HG03442 (cell line): Measurements from ENCODE around the gene LARP4.
A peak's percentile ranks its signal among the peaks of the same experiment; 100 is the strongest.
"Not testable (repeated sequence)": the region's sequence is repeated elsewhere in the genome, so short reads cannot be mapped to it uniquely, and the experiment has no call there.

Source experiments
- ATAC-seq: cut with Tn5 transposase; IDR thresholded peaks from one replicate; pipeline ENCODE4 v1.9.1; 2021; ENCODE audit warnings: mild to moderate bottlenecking, moderate library complexity; ENCODE audit not compliant: unreplicated experiment

LARP4 gene

DNA sequence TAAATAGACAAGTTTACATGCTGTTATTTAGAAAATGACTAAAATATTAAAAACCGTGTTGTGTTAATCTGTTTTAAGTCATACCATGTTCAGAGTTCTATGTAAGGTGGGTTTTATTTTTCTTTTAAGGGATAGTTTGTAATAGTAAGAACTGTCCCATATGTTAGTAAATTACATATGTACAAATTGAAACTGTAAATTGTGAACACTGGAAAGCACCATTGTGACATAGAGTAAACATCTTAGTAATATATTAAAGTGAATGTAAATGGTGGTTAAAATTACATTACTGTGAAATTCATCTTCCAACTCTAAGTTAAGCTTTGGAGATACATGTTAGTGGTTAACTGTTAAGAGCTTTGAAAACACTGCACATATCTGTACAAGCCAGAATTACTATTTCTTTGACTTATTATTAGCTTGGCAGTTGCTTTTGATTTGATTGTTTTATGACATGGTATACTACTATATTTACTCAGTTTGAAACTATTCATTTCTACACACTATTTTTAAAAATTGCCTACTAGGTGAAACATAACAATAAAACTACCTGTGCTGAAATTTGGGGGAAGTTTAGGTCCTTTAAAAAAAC is 76.7 kb downstream of the LARP4 start:
- no peak for ATAC-seq

DNA sequence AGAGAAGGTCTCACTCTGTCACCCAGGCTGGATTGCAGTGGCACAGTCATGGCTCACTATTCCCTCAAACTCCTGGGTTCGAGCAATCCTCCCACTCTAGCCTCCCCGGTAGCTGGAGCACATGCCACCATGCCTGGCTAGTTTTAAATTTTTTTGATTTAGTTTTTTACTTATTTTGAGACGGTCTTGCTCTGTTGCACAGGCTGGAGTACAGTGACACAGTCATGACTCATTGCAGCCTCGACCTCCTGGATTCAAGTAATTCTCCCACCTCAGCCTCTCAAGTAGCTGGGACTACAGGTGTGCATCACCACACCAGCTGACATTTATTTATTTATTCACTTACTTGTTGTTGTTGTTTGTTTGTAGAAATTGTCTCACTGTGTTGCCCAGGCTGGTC is 81.9 kb downstream of the LARP4 start:
- ATAC-seq, result no peak

DNA sequence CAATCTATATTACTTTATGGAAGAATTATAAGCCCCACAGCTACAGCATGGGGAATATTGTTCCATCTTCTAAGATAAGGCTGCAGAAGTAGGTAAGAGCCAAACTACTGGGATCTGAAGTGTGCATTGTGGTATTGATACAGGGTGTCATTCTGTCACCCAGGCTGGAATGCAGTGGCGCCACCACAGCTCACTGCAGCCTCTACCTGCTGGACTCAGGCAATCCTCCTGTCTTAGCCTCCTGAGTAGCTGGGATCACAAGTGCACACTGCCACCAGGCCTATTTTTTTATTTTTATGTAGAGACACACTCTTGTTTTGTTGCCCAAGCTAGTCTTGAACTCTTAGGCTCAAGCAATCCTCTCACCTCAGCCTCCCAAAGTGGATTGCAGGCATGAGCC is 82.8 kb downstream of the LARP4 start:
- no peak for ATAC-seq

DNA sequence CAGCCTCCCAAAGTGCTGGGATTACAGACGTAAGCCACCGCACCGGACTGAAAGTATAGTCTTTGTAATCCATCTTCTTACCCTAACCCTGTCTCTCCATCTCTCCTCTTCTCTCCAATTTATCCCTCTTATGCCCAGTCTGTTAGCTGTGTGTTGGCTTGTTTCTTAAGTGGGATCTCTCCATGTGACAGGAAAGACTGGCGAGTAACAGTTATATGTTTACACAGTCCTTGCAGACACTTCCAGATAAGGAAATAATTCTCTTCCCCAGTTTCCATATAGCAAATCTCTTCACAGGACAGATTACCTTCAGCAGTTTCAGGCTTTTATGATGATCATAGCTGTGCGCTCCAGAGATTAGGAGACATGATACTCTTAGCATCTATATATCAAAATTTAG is 88.1 kb downstream of the LARP4 start:
- no peak for ATAC-seq

DNA sequence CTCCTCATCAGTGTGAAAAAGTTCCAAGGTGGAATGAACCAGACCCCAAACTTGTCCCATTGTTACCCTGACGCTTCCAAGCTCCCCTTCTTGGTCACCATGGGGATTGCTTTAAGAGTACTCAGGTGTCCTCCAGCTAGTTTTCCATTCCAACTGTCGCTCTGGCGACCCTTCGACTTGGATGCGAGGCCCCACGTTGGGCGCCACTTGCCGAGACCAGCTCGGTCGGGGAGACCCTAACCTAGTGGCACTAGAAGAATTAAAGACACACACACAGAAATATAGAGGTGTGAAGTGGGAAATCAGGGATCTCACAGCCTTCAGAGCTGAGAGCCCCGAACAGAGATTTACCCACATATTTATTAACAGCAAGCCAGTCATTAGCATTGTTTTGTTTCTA is 97.4 kb downstream of the LARP4 start:
- not testable (repeated sequence) for ATAC-seq

DNA sequence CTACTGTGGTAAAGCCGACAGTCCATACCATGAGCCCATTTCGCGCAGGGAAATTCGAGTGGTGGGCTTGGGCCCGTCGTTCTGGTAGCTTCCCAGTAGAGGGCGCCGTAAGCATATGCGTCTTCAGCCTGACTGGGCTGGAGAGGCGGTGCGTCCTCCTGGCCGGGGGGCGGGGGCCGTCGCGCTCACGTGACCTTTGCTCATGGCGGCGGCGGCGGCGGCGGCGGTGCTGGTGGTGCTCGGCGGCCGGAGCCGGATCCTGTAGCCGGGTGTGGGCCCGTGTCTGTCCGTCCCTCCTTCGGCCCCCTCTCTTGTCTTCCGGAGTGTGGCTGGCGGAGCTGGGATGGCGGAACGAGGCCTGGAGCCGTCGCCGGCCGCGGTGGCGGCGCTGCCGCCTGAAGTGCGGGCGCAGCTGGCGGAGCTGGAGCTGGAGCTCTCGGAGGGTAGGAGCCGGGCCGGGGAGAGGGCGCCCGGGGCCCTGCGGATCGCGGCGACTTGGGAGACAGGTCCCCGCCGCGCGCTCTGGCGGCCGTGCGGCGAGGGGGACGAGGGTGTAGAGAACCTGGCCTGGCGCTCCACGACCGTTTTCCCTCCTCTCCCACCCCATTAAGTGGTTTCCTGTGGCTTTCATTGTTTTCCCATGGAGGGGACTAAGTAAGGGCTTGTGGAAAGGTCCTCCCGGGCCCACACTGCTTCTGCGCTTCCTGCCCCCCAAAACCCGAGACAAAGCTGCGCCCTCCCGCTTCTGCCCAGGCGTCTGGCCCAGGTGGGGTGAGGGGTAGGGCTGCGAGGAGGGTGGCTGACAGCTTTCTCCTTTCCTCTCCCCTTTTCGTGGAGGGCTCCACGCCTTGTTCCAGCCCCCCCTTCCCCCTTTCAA is 104.4 kb downstream of the LARP4 start, which contains the start of gene DIP2B:
Gene DIP2B, plus strand, starts transcription at position 188 of the 877 bp plus-strand sequence. Its CDS starts 156 bp downstream, at position 344.
- ATAC-seq, result peak; percentile 79

DNA sequence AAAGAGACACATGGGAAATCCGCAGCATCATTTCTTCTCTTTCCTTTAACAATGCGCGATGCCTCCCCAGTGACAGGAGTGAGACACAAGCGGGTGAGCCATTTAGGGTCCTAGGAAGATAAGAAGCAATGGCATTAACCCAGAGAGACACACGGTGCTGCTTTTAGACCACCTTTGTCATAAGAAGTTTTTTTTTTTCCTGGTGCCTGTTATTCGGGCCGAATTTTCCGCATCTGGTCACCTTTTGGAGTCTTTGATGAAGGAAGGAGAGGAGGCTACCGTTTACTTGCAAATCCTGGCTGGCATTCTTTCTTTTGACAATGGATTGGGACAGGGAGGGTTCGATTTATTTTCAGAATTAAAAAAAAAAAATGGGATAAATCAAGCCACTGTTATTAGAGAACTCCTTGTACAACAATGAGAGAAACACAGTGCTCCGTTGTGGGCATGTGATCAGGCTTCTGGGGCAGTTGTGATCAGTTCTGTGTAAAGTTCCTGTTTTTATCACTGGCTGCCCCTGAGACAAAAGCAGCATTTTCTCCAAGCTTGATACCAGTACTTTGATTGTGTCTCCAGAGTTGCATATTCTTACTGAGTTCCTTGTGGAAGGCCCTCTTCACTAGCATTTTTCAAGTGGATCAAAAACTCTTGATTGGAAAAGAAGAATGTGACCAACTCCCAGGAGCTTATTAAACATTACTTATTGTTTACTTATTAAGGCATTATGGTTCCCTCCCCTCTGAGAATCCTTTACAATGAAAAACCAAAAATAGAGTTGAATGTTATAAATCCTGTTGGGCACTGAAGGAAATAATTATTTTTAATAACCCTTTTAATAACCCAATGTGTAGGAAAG is 105.2 kb downstream of the LARP4 start:
- ATAC-seq, result no peak

DNA sequence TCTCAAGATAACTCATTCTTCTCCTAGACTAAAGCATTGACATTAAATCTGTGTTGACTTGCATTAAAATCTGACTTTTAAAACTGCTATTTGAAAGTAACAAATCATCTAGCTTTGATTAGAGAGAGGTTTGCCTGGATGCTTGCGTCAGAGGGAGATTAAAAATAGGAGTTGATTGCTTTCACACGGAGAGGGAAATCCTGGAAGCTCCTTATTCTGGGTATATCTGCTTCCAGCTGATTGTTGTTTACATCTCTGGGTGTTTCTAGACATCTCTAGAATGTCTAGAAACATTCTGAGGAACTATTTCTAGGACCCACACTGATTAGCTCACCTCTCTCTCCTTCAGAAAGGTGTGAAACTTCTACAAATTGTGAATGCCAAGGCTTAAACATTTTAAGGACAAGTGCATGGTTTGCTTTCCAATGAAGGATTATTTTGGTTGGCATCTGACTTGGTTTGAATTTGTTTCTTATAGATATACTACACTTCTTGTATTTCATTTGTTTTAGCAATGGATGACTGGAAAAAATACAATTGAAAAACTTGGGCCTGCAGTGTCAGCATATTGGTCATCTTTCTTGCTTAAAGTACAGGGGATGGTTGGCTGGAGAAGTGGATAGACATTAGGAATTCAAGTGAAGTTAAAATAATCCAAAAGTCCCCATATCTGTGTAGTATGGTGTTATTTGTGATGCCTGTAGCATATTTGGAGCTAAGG is 106.2 kb downstream of the LARP4 start:
- ATAC-seq, result no peak

DNA sequence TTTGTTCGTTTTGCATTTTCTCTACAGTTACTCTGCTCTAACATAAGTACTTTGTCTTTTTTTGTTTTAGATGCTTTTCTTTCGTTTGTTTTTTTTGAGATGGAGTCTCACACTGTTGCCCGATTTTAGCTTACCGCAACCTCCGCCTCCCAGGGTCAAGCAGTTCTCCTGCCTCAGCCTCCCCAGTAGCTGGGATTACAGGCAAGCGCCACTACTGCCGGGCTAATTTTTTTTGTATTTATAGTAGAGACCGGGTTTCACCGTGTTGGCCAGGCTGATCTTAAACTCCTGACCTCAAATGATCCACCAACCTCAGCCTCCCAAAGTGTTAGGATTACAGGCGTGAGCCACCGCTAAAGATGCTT is 106.8 kb downstream of the LARP4 start:
- ATAC-seq, result no peak

DNA sequence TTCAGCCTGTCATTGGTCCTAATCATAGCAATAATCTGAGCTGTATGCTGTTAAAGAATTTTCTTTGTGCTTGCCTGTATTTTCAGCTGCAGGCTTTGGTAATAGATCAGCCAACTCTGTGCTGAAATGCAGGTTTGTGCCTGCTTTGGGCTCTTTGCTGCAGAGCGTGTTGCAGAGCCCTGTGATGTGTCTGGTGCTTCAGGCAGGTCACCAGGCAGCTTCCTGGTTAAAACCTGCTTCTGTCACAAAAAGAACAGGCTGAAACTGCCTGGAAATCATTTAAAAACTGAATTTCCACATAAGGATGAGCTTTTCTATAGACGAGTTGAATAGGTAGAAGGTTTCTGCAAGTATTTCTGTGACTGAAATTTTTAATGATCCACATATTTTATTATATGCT is 107.2 kb downstream of the LARP4 start:
- no peak for ATAC-seq

DNA sequence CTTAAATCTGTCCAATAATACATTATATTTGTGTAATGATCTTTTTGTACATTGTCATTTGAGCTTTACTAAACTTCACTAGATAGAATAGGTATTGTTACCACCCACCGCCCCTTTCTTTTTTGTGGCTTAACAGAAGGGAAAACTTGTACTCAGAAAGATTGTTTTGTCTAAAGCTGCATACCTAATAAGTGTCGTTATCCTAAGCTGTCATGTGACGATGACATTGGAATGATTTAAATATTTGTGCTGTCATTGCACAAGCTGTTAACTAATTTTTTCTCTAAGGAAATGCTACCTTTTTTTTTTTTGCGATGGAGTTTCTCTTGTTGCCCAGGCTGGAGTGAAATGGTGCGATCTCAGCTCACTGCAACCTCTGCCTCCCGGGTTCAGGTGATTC is 107.7 kb downstream of the LARP4 start:
- no peak for ATAC-seq

DNA sequence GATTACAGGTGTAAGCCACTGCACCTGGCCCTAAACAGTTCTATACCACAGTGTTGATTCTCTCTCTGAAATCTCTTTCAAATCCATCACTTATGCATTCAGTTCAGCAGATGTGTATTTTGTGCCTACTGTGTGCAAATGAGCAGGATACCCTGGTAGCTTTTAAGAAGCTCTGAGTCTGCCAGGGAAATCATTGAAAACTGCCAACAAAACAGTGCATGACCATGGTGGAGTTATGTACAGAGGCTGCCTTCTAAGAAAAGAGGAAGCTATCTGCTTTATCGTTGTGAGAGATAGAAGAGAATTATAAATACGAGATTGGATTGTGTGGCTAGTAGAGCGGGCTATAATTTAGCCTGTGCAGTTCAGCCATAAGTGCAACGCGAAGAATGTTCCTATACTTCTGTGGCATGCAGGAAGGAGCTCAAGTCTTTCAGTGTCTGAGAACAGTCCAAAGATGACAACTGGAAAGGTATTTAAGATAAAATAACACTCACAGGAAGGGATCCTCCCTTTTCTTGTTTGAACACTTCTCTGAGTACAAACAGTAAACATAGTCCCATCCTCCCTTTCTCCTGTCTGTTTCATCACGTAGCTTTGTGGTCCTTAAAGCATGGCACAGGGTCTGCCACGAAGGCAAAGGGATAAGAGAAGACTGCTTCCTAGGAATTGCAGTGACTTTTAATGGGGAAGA is 108.4 kb downstream of the LARP4 start:
- no peak for ATAC-seq

DNA sequence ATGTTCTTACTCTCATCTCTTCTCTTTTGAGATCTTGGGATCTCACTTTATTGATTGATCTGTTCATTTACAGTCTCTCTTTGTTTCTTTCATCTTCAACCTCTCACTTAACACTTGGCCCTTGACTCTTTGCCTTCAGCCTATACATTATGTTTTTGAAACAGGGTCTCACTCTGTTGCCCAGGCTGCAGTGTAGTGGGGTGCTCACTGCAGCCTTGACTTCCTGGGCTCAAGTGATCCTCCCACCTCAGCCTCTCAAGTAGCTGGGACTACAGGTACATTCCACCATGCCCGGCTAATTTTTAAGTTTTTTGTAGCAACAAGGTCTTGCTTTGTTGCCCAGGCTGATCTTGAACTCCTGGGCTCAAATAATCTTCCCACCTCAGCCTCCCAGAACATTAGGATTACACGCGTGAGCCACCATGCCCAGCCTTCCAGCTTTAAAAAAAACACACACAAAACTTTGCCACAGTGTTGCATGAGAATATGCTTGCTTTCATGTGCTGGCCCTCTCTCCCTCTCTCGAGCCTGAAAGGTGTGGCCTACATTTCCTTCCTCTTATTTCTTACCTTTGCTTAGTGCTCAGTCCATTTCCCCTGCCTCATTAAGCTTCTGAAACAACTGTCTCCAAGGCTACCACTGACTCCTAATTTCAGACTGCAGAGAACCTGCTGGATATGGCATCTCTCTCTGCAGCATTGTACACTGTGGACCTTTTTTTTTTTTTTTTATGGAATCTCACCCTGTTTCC is 114.0 kb downstream of the LARP4 start:
- ATAC-seq, result no peak

DNA sequence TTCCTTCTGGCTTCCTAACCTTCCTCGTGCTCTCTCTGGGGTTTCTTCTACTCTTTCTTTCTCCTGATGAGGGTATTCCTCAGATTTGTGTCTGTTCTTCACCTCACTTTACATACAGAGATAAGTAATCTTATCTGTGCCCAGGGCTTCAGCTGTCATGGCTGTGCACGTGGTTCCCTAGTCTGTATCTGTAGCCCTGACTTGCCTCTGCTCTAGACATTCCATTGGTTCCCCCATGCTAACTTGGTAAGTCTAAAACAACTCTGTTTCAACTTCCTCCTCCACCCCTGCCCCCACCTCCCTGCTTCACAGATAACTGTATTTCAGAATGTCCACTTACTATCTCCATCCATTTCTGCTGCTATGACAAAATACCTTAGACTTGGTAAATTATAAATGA is 114.9 kb downstream of the LARP4 start:
- ATAC-seq, result no peak

DNA sequence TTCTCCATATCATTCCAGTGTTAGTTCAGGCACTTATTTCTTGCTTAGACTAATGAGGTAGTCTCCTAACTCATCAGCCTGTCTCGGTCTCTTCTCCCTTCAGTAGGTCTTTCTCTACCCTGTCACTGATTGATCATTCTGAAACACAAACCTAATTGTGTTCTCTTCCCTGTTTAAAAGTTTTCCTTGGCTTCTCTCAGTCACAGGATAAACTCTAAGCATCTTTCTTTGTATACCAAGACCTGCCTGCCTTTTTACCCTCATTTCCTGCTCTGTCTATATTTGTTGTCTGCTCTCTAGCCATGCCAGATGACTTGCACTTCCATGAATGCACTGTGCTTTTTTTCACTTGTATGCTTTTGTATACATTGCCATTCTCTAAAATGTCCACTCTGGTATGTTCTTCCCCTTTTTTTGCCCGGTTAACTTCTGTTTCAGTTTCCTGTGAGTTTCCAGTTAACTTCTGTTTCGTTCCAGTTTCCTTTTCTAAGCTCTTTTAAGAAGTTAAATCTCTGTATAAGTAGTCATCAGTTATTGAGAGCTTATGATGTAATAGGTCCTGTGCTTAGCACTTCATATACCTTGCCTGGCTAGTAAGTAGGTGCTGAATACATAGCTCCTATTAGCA is 116.8 kb downstream of the LARP4 start:
- ATAC-seq, result peak; percentile 56

DNA sequence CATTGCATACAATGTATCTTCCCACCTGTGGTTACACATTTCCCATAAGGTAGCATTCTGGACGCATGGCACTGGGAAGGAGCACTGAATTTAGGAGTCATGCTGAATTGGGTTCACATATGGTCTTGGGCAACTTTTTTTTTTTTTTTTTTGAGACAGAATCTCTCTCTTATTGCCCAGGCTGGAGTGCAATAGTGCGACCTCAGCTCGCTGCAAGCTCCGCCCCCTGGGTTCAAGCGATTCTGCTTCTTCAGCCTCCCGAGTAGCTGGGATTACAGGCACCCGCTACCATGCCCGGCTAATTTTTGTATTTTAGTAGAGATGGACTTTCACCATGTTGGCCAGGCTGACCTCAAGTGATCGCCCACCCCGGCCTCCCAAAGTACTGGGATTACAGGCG is 117.4 kb downstream of the LARP4 start:
- ATAC-seq, result no peak

DNA sequence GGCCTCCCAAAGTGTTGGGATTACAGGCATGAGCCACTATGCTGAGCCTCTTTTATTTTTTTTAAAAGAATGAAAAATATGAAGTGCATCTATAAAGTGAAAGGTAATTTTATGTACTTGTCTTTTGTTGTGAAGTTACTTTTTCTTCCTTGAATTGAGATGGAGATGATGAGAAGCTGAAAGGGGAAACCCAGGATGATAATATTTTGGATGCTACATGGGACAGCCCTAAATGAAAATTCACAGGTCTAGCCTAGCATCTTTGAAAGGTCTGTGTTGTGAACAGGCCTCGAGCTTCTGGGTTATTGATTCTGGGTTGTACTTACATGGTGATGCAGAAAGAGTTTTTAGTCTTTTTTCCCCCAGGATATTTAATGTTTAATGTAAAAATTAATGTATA is 118.7 kb downstream of the LARP4 start:
- ATAC-seq, result no peak

DNA sequence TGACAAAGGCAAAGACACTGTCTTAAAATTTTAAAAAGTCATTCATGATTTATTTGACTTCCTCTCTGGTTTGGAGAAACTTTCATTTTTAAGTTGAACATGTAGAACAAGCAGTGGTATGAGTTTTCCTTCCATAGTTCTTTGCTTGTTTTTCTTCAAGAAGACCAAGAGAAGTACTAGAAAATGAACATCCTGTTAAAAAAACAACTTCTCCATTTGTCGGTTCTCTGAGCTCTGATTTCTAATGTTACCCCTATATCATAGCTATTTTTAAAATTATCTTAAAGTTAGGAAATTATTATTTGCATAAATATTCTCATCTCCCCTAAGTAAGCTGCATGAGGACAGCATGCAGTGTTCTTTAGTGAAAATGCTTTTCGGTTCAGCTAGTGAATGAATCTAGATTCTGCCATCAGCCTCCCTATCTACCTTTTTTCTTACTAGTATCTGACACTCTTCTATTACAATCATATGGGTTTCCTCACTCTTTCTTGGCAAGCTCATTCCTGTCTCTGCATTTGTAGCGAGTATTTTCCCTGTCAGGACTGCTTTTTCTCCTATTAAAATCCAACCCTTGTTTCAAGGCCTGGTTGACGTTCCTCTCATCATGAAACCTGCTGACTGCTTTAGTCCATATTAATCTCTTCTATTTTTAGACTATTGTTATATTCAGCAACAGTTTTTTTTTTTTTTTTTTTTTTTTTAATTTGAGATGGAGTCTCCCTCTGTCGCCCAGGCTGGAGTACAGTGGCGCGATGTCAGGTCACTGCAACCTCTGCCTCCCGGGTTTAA is 119.9 kb downstream of the LARP4 start:
- ATAC-seq, result no peak
